Kasumi-1 (cell line): ENCODE data around the gene SERINC3.

Experiments
- DNase-seq, 2 experiments: peaks; one replicate each; lab custom pipeline; 2025; lab: John Stamatoyannopoulos, UW

Gene SERINC3

DNA sequence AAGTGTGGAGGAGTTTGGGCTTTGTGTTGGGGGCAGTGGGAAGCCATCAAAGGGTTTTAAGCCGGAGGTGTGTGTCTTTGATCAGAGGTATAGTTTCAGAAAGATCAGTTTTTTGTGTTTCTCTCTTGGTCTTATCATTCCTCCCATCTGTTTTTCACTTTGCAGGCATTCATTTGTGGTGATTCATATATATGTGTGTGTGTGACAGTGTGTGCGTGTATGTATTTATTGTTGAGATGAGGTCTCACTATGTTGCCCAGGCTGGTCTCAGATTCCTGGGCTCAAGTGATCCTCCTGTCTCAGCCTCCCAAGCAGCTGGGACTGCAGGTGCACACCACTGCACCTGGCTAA is 11.1 kb upstream of the SERINC3 start:
- DNase-seq, result no peak

GRCh38 chr20:44532259-44532980 is 10.6 kb upstream of the SERINC3 start:
- no peak for DNase-seq

GRCh38 chr20:44528309-44528708 is 6.4 kb upstream of the SERINC3 start:
- DNase-seq, result no peak

DNA sequence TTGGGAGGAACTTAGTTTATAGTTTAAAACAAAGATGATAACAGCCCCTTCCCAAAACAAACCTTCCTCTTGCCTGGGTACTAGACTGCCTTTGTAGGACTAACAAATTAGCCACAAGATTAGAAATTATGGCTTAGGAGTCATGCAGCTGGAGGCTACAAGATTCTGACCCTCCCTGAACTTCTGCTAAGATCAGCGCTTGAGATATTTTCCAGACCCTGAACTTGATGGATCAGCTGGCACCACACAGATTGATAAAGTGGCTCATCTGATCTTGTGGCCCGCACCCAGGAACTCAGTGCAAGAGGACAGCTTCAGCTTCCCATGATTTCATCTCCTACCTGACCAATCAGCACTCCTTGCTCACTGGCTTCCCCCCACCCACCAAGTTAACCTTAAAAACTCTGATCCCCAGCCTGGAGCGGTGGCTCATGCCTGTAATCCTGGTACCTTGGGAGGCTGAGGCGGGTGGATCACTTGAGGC is 5.9 kb upstream of the SERINC3 start:
- DNase-seq, result no peak

DNA sequence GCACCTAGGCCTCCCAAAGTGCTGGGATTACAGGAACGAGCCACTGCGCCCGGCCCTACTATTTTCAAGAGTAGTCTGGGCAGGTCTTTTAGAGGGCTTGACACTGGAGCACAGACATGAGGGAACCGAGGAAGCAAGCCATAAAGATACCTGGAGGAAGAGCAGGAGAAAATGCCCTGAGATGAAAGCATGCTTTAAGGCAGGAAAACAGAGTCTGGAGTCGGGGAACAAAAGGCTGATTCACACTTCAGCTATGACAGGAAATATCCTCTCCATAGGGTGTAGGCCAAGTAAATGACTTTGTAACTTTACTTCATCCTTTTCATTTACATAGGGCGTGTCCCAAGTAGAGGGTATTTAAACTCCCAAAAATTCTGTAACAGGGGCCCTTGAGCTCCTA is 4.3 kb upstream of the SERINC3 start:
- no peak for DNase-seq

GRCh38 chr20:44523746-44524145 is 1.9 kb upstream of the SERINC3 start:
- no peak for DNase-seq

DNA sequence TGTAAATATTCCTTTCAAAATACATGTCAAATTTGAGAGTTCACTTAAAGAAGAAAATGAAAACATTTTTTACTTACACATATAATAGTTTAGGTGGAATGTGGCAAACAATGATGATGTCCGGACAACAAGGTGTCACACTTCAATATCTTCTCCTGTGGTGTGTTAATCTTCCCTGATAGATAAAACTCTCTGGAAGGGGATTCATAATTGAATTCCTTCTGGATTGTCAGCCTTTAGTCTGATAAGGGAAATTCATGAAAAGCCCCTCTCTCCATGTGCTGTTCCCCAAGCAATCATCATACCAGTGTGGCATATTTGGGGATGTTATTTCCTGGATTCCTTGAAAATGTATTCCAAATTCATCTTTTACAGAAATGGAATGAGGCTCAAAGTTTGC is 971 bp upstream of the SERINC3 start:
- DNase-seq, result no peak

DNA sequence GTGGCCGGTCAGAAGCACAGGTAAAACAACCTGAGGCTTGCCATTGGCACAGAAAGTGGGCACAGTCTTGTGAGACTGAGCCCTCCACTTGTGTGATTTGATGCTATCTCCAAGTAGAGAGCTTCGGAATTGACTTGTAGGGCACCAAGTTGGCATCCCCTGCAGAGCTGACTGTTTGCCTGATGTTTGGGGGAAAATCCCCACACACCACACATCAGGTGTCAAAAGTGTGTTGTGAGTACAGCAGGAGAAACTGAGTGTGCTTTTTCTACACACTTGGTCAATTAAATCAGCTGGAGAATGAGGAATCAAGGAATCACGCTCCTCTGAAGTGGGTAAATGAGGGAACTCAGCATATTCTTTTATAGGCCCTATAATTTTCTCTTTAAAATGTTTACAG is 989 bp downstream of the SERINC3 start:
- no peak for DNase-seq

DNA sequence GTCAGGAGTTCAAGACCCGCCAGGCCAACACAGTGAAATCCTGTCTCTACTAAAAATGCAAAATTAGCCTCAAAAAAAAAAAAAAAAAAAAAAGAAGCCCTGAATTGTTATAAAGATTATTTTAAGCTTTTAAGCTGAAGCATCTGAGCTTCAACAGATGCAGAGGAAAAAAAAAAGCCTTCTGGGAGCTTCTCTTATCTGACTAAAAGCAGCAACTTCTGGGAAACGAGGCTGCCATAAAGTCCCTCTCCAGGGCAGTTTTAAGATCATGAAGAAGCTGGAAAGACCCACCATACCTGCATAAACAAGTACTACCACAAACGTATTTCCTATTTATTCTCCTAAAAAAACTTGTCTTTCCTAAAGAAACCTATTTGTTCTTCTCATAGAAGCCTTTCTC is 3.6 kb downstream of the SERINC3 start:
- no peak for DNase-seq

GRCh38 chr20:44517454-44517853 is 4.4 kb downstream of the SERINC3 start:
- DNase-seq, result no peak

- DNase-seq, result no peak
These were observed 5.4 kb downstream of the SERINC3 start for GRCh38 chr20:44516491-44516890.

- no peak for DNase-seq
These were observed 8.0 kb downstream of the SERINC3 start for GRCh38 chr20:44513871-44514270.

GRCh38 chr20:44509762-44510161 is 12.1 kb downstream of the SERINC3 start:
- no peak for DNase-seq

GRCh38 chr20:44504402-44505307 is 17.2 kb downstream of the SERINC3 start:
- no peak for DNase-seq

- DNase-seq, result no peak
These were observed 18.9 kb downstream of the SERINC3 start for GRCh38 chr20:44502968-44503367.

DNA sequence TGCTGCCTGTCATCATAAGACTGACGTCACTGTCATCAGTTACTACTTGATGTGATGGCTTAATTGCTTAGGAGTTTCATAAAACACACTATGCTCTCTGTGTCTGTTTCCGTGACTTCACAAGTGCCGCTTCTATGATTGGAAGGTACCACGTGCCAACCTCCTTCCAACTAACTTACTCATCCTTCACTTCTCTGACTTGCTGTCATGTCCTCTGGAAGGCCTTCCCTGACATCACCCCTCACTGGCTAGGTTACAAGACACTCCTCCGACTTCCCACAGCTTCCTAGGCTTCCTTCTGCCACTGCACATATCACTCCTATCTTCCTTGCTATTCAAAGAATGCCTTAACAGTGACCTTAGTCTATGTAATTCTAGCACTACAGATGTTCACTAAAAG is 20.4 kb downstream of the SERINC3 start:
- no peak for DNase-seq

DNA sequence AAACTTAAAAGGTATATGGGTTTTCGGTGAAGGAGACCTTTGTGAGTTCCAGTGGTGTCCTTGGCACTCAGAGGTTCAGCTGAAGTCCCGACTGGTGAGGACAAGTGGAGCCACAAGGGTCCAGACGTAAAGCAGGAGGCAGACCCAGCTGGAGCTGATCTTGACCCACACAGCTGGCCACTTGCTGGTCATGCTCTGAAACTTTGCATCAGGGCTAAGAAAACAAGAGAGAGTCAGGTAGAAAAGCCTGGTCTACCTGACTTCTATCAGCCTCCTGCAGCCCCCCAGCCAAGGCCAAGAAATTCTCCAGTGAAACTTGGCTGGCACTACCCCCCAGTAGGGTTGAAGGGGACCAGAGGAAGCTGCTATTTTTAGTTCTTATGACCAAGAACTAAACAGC is 21.6 kb downstream of the SERINC3 start:
- DNase-seq, result no peak

- no peak for DNase-seq
These were observed 24.1 kb downstream of the SERINC3 start for GRCh38 chr20:44497761-44498160.

DNA sequence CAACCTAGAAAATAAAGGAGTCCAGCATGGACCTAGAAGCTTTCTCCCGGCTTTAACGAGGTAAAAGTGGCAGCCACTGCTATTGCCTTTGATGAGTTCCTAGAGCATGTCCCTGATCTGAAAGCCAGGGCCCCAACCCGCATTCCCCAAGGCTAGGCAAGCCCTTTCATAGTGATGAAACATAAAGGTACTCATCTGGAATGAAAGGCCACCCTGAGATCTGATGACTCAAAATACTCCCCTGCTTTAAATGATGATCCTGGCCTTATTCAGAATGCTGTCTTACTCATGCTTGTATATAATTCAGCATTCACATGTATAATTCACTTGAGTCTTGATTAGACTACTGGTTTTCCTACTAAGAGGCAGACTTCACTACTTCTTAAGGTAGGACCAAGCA is 24.9 kb downstream of the SERINC3 start:
- no peak for DNase-seq

- DNase-seq, result no peak
These were observed 25.9 kb downstream of the SERINC3 start for GRCh38 chr20:44495802-44496481.

GRCh38 chr20:44495257-44495656 is 26.6 kb downstream of the SERINC3 start:
- peak in 1 of 2 experiments; percentile 22 for DNase-seq

- no peak for DNase-seq
These were observed 27.2 kb downstream of the SERINC3 start for GRCh38 chr20:44494681-44495080.

GRCh38 chr20:44494266-44494665 is 27.6 kb downstream of the SERINC3 start:
- DNase-seq, result no peak
